ENCODE measurements around the gene MEST. TPM values are rescaled to one million over a fixed set of nuclear protein-coding genes. Genes with fewer than 3 reads are reported as not detected.

MEST gene
- total and polyA plus RNA-seq, 10 of the 15 experiments (the other 5 are each of a cell fraction or from before 2014, with no cell fraction given): 1.0 to 18.2 (median 8.2) TPM

DNA sequence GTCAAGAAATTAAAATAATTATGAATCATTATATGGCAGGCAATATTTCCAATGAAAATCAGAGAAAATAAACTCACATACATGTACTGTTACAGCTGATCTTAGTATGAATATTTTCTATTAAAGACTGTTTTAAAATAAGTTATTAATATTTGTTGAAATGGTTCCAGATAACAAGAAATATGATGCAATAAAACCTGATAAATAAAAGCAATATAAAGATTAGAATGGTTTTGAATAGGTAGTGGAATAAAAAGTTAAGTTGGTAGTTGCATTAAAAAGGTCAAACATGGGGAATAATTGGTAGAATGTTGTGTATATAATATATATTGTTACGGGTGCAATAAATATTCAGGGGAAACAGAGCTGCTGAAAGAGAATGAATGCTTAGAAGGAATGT is 52.5 kb downstream of the MEST start:
- no peak for ATAC-seq
- in situ Hi-C loops (cut with MboI): no loop called here
- no peak overlapping the region for H2AFZ ChIP-seq (ENCODE audit: control insufficient read depth, low read depth, low read length)
- H3K36me3 ChIP-seq (ENCODE audit: control insufficient read depth in 2 of 2, insufficient read depth in 2 of 2, low read length in 1 of 2): no peaks in the 10 kb centered on the region
- TF ChIP-seq, protein P1, sequence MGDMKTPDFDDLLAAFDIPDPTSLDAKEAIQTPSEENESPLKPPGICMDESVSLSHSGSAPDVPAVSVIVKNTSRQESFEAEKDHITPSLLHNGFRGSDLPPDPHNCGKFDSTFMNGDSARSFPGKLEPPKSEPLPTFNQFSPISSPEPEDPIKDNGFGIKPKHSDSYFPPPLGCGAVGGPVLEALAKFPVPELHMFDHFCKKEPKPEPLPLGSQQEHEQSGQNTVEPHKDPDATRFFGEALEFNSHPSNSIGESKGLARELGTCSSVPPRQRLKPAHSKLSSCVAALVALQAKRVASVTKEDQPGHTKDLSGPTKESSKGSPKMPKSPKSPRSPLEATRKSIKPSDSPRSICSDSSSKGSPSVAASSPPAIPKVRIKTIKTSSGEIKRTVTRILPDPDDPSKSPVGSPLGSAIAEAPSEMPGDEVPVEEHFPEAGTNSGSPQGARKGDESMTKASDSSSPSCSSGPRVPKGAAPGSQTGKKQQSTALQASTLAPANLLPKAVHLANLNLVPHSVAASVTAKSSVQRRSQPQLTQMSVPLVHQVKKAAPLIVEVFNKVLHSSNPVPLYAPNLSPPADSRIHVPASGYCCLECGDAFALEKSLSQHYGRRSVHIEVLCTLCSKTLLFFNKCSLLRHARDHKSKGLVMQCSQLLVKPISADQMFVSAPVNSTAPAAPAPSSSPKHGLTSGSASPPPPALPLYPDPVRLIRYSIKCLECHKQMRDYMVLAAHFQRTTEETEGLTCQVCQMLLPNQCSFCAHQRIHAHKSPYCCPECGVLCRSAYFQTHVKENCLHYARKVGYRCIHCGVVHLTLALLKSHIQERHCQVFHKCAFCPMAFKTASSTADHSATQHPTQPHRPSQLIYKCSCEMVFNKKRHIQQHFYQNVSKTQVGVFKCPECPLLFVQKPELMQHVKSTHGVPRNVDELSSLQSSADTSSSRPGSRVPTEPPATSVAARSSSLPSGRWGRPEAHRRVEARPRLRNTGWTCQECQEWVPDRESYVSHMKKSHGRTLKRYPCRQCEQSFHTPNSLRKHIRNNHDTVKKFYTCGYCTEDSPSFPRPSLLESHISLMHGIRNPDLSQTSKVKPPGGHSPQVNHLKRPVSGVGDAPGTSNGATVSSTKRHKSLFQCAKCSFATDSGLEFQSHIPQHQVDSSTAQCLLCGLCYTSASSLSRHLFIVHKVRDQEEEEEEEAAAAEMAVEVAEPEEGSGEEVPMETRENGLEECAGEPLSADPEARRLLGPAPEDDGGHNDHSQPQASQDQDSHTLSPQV (IDR thresholded peaks at IDR 0.05): no peak
- TF ChIP-seq POLR2AphosphoS5 (IDR thresholded peaks at IDR 0.05; ENCODE audit: low read length) (no peak), ZNF622 (IDR thresholded peaks at IDR 0.05) (no peak)
- no peak for DNase-seq (ENCODE audit: low read depth, low spot score)
- no peaks in the 10 kb centered on the region for H4K20me1 ChIP-seq (ENCODE audit: control insufficient read depth, insufficient read depth)
- H3K4me3 ChIP-seq: no peak overlapping the region
- no peak for FAIRE-seq
- no peaks in the 10 kb centered on the region for H3K4me1 ChIP-seq (ENCODE audit: control insufficient read depth, insufficient read depth, low read length)
- ChIA-PET CTCF (no interaction called here), RAD21 (ENCODE audit: unreplicated experiment) (no interaction called here), SMC1A (ENCODE audit: uncharacterized antibody, unreplicated experiment) (no interaction called here), POLR2A (no interaction called here)
- 92% methylated on average over 1 of the region's 1 CpG for WGBS (ENCODE audit: insufficient coverage, insufficient replicate concordance, low lambda C conversion rate, missing lambda C conversion rate)
- H3K27ac ChIP-seq (ENCODE audit: control insufficient read depth, insufficient read depth): no peak overlapping the region
- no peak overlapping the region for H3K9ac ChIP-seq (ENCODE audit: control insufficient read depth, insufficient read depth, low read length)
- no peaks in the 10 kb centered on the region for H3K27me3 ChIP-seq (replicated peaks in 1 of 2; ENCODE audit: control insufficient read depth in 2 of 2, insufficient read depth in 2 of 2, low read length in 1 of 2)
- no peaks in the 10 kb centered on the region for H3K79me2 ChIP-seq (ENCODE audit: control insufficient read depth, insufficient read depth, low read length)
- BruUV-seq (replicated peaks): no TSS peak
- H3K4me2 ChIP-seq (ENCODE audit: control insufficient read depth, insufficient read depth): no peak overlapping the region
- intact Hi-C loops (cut with micrococcal nuclease; ENCODE audit: unreplicated experiment): no loop called here
- H3K9me3 ChIP-seq (replicated peaks; ENCODE audit: control insufficient read depth, insufficient read depth, low read length): no peaks in the 10 kb centered on the region

Measured in GM12878 (cell line).